GM10266 (cell line): ENCODE results near the gene COX7A2L.

Source experiments
- DNase-seq: peaks from one replicate; pipeline ENCODE4 v3.0.0; 2012; ENCODE audit errors: extremely low spot score
- TF ChIP-seq, protein P1 (sequence below): IDR thresholded peaks from 2 replicates; pipeline ENCODE4 v1.5.1; 2012; ENCODE audit warnings: mild to moderate bottlenecking, low read depth; ENCODE audit not compliant: control insufficient read depth, insufficient read depth; ENCODE audit errors: missing control alignments

Gene COX7A2L

GRCh38 chr2:42300527-42300926 is 60.5 kb downstream of the COX7A2L start:
- TF ChIP-seq, protein P1, sequence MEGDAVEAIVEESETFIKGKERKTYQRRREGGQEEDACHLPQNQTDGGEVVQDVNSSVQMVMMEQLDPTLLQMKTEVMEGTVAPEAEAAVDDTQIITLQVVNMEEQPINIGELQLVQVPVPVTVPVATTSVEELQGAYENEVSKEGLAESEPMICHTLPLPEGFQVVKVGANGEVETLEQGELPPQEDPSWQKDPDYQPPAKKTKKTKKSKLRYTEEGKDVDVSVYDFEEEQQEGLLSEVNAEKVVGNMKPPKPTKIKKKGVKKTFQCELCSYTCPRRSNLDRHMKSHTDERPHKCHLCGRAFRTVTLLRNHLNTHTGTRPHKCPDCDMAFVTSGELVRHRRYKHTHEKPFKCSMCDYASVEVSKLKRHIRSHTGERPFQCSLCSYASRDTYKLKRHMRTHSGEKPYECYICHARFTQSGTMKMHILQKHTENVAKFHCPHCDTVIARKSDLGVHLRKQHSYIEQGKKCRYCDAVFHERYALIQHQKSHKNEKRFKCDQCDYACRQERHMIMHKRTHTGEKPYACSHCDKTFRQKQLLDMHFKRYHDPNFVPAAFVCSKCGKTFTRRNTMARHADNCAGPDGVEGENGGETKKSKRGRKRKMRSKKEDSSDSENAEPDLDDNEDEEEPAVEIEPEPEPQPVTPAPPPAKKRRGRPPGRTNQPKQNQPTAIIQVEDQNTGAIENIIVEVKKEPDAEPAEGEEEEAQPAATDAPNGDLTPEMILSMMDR, result no peak
- no peak for DNase-seq
